HepG2 (cell line): ENCODE results near the gene ZNF385B. TPM values are rescaled to one million over a fixed set of nuclear protein-coding genes. Genes with fewer than 3 reads are reported as not detected.

Source experiments
- ATAC-seq: fragments of 200-7000 bp; cut with Tn5 transposase; 3 replicates; pipeline ENCODE4 v1.9.1; 2020; ENCODE audit warnings: mild to moderate bottlenecking, moderate library complexity
- BruUV-seq: library from RNA; stranded (reverse); fragments of 400-500 nt; replicated peaks from 2 replicates; lab custom pipeline; 2021; lab: Mats Ljungman, UMichigan
- CTCF ChIA-PET: fragments of 300-600 bp; formaldehyde crosslinking; extraction: SDS; loops from one replicate; lab custom pipeline; 2021; ENCODE audit warnings: low total read pairs, inconsistent platforms, low intra/inter-chr PET ratio; lab: Yijun Ruan, JAX
- POLR2A ChIA-PET: fragments of 350-600 bp; sonication (Branson Sonifier 250); formaldehyde crosslinking; loops from one replicate; lab custom pipeline; 2020; ENCODE audit warnings: antibody characterized with exemption, inconsistent platforms; lab: Yijun Ruan, JAX
- DNase-seq: peaks from one replicate; pipeline ENCODE4 v3.0.0-alpha.2; 2015; ENCODE audit warnings: low spot score
- FAIRE-seq: peaks from 3 replicates; lab custom pipeline; 2011; peaks lifted over from hg19 to GRCh38; lab: Jason Lieb, UNC
- H2AFZ ChIP-seq: one replicate; pipeline ENCODE4 v1.6.1; 2011; ENCODE audit warnings: low read length, inconsistent platforms
- H3K27ac ChIP-seq: fragments of 300-600 bp; 3 replicates; pipeline ENCODE4 v1.8.0; 2011; ENCODE audit warnings: mixed run types, mild to moderate bottlenecking, mixed read lengths, low read length, inconsistent platforms; ENCODE audit not compliant: insufficient read depth; ENCODE audit errors: extremely low read length
- H3K27me3 ChIP-seq, 2 experiments: fragments of 200-600 bp in 1 of 2; 2 replicates in 1 of 2; 3 replicates in 1 of 2; pipeline versions ENCODE4 v1.6.0 to v1.8.0; 2011; ENCODE audit warnings: low read length in 2 of 2, mild to moderate bottlenecking in 2 of 2, moderate library complexity in 2 of 2, inconsistent platforms in 1 of 2; ENCODE audit not compliant: insufficient read depth in 2 of 2, control insufficient read depth in 1 of 2
- H3K36me3 ChIP-seq, 2 experiments: fragments of 200-600 bp in 1 of 2; replicated peaks in 1 of 2; 2 replicates in 1 of 2; 3 replicates in 1 of 2; pipeline versions ENCODE4 v1.5.1 to v1.8.0; 2011; ENCODE audit warnings: low read length in 2 of 2, inconsistent platforms in 1 of 2; ENCODE audit not compliant: insufficient read depth in 2 of 2, control insufficient read depth in 1 of 2
- H3K4me1 ChIP-seq: 2 replicates; pipeline ENCODE4 v1.5.1; 2012; ENCODE audit warnings: low read length, inconsistent platforms; ENCODE audit not compliant: insufficient read depth
- H3K4me2 ChIP-seq: 2 replicates; pipeline ENCODE4 v1.6.0; 2011; ENCODE audit warnings: low read depth, low read length, inconsistent platforms
- H3K4me3 ChIP-seq, 3 experiments: fragments of 200-600 bp in 1 of 3; sonication (generic), shearing (Covaris generic) in 1 of 3; replicated peaks in 1 of 3; 2 replicates each; pipeline ENCODE4 v1.5.1; 2011 to 2016; ENCODE audit warnings: low read length in 3 of 3, inconsistent platforms in 2 of 3, low read depth in 2 of 3, mild to moderate bottlenecking in 2 of 3, control low read depth in 1 of 3, mixed read lengths in 1 of 3; ENCODE audit not compliant: insufficient read depth in 1 of 3
- H3K79me2 ChIP-seq: one replicate; pipeline ENCODE4 v1.6.1; 2011; ENCODE audit warnings: low read length, inconsistent platforms; ENCODE audit not compliant: insufficient read depth
- H3K9ac ChIP-seq: 2 replicates; pipeline ENCODE4 v1.6.0; 2011; ENCODE audit warnings: mild to moderate bottlenecking, low read depth, low read length, inconsistent platforms; ENCODE audit not compliant: insufficient read depth
- H3K9me3 ChIP-seq: 2 replicates; pipeline ENCODE4 v1.5.1; 2012; ENCODE audit warnings: mild to moderate bottlenecking, low read length
- H4K20me1 ChIP-seq: 2 replicates; pipeline ENCODE4 v1.6.0; 2011; ENCODE audit warnings: inconsistent platforms, mild to moderate bottlenecking, low read length, moderate library complexity; ENCODE audit not compliant: insufficient read depth
- ADNP ChIP-seq: sonication (generic); formaldehyde crosslinking; IDR thresholded peaks from 2 replicates; pipeline ENCODE4 v1.4.0; 2020; ENCODE audit warnings: missing genetic modification reagents
- DNMT3B ChIP-seq: conservative IDR thresholded peaks from 2 replicates; pipeline ENCODE4 v1.6.1; 2016; ENCODE audit warnings: missing biosample characterization, control low read depth
- FIP1L1 ChIP-seq: fragments of 200-400 bp; formaldehyde crosslinking; IDR thresholded peaks from 2 replicates; pipeline ENCODE4 v1.6.1; 2018; ENCODE audit warnings: low read depth, mild to moderate bottlenecking, low read length, moderate library complexity, borderline replicate concordance; ENCODE audit not compliant: insufficient read depth
- HBP1 ChIP-seq: IDR thresholded peaks from 2 replicates; pipeline ENCODE4 v1.6.1; 2016; ENCODE audit warnings: low read depth, control low read depth
- HIC2 ChIP-seq: sonication (generic); formaldehyde crosslinking; IDR thresholded peaks from 2 replicates; pipeline ENCODE4 v1.9.0; 2022; ENCODE audit warnings: low read depth, missing genetic modification reagents
- HNRNPUL1 ChIP-seq: fragments of 200-400 bp; formaldehyde crosslinking; IDR thresholded peaks from 2 replicates; pipeline ENCODE4 v1.6.1; 2017; ENCODE audit warnings: low read depth, mild to moderate bottlenecking, low read length, moderate library complexity
- HOXA7 ChIP-seq: sonication (generic); formaldehyde crosslinking; IDR thresholded peaks from 2 replicates; pipeline ENCODE4 v1.8.1; 2022; ENCODE audit warnings: mild to moderate bottlenecking, missing genetic modification reagents, moderate library complexity
- KLF12 ChIP-seq: sonication (generic); formaldehyde crosslinking; IDR thresholded peaks from 2 replicates; pipeline ENCODE4 v1.4.0; 2020; ENCODE audit warnings: missing genetic modification reagents, borderline replicate concordance
- NR2F1 ChIP-seq, 2 experiments: fragments of 450-650 bp in 1 of 2; formaldehyde crosslinking in 1 of 2; IDR thresholded peaks; 2 replicates each; pipeline versions ENCODE4 v1.5.0 to v1.6.1; 2016 to 2020; ENCODE audit warnings: mild to moderate bottlenecking in 1 of 2, missing compliant biosample characterization in 1 of 2, missing genetic modification reagents in 1 of 2, moderate library complexity in 1 of 2
- TAF15 ChIP-seq: fragments of 200-400 bp; formaldehyde crosslinking; IDR thresholded peaks from one replicate; pipeline ENCODE4 v1.6.1; 2018; ENCODE audit warnings: mild to moderate bottlenecking, low read depth, low read length; ENCODE audit not compliant: poor library complexity, severe bottlenecking
- TP53 ChIP-seq: sonication (generic); formaldehyde crosslinking; conservative IDR thresholded peaks from 2 replicates; pipeline ENCODE4 v1.4.0; 2020; ENCODE audit warnings: missing genetic modification reagents
- ZKSCAN1 ChIP-seq: fragments of 150-350 bp; IDR thresholded peaks from 2 replicates; pipeline ENCODE4 v1.6.1; 2014; ENCODE audit warnings: low read length
- ZNF564 ChIP-seq: sonication (generic); formaldehyde crosslinking; IDR thresholded peaks from 2 replicates; pipeline ENCODE4 v1.8.1; 2023; ENCODE audit warnings: mild to moderate bottlenecking, missing genetic modification reagents
- ZNF747 ChIP-seq: sonication (generic); formaldehyde crosslinking; IDR thresholded peaks from 2 replicates; pipeline ENCODE4 v1.8.1; 2023; ENCODE audit warnings: missing genetic modification reagents, mild to moderate bottlenecking, borderline replicate concordance
- ZNF782 ChIP-seq: sonication (generic); formaldehyde crosslinking; IDR thresholded peaks from 2 replicates; pipeline ENCODE4 v1.4.0; 2020; ENCODE audit warnings: missing genetic modification reagents, mild to moderate bottlenecking, borderline replicate concordance
- WGBS: methylation state at CpG from one replicate; pipeline ENCODE4 v1.1.6; 2017; ENCODE audit warnings: low lambda C conversion rate; 5-methylcytosine and 5-hydroxymethylcytosine counted together
- in situ Hi-C: cut with HindIII; loops from 2 replicates; pipeline ENCODE4 v1.10.0; 2017; ENCODE audit warnings: low pct_unique_long_range_greater_than_20kb; ENCODE audit not compliant: extremely low pct_ligation_motif_present
- intact Hi-C: fragments of 100-400 bp; cut with micrococcal nuclease; formaldehyde crosslinking; loops from one replicate; pipeline ENCODE4 v1.10.0; 2022; ENCODE audit not compliant: unreplicated experiment
- polyA plus RNA-seq, 8 experiments: library from polyadenylated mRNA; depleted of rRNA in 3 of 8; stranded (reverse) in 7 of 8; unstranded in 1 of 8; fragments of >200 nt; fragmentation: Illumina TruSeq in 4 of 8; extraction: Trizol in 4 of 8; gene quantifications; 2 replicates each; pipeline versions ENCODE4 v1.2.1 to v1.2.3, GENCODE V29; 2011 to 2016; ENCODE audit warnings: low read depth in 4 of 8, missing spikeins in 1 of 8, mixed read lengths in 1 of 8; ENCODE audit not compliant: insufficient read depth in 1 of 8
- total RNA-seq, 5 experiments: library from RNA; depleted of rRNA; stranded (reverse); fragments of >200 nt; fragmentation: Illumina TruSeq; extraction: Trizol; gene quantifications; 2 replicates each; pipeline ENCODE4 v1.2.3, GENCODE V29; 2016; ENCODE audit warnings: low read depth in 1 of 5

ZNF385B gene
- total and polyA plus RNA-seq, 2 of the 13 experiments (the other 11 are each of a cell fraction or from before 2014, with no cell fraction given), result 3.3 to 6.7 TPM

GRCh38 chr2:179513181-179513580 lies 348.2 kb downstream of the ZNF385B start:
- intact Hi-C loops, result no loop called here
- H3K4me1 ChIP-seq, result peaks cover under 1% of the 10 kb centered on the region
- no peak overlapping the region for H3K9ac ChIP-seq
- FAIRE-seq (no peak), ATAC-seq (no peak)
- 93% methylated on average over 1 of the region's 1 CpG for WGBS
- TF ChIP-seq ZNF564 (CRISPR knock-in tag) (no peak), HOXA7 (CRISPR knock-in tag) (no peak), KLF12 (CRISPR knock-in tag) (no peak), DNMT3B (CRISPR knock-in tag) (no peak), ZNF747 (CRISPR knock-in tag) (no peak), NR2F1 (CRISPR knock-in tag; IDR thresholded peaks at IDR 0.05) (no peak)
- TF ChIP-seq, all 625 proteins: peak for 0
- ChIA-PET CTCF (no interaction called here), POLR2A (no interaction called here)
- in situ Hi-C loops, result no loop called here
- Histone ChIP-seq H3K79me2 (no peaks in the 10 kb centered on the region), H2AFZ (no peak overlapping the region), H3K27me3 (no peaks in the 10 kb centered on the region), H3K27ac (no peak overlapping the region), H3K4me2 (no peak overlapping the region), H3K36me3 (no peaks in the 10 kb centered on the region), H4K20me1 (no peaks in the 10 kb centered on the region), H3K9me3 (no peaks in the 10 kb centered on the region; the same call in 1 of the 2 replicates), H3K4me3 (no peak overlapping the region)
- no peak for DNase-seq
- no TSS peak for BruUV-seq

GRCh38 chr2:179512281-179513035 lies 349.0 kb downstream of the ZNF385B start:
- Histone ChIP-seq H3K27me3 (no peaks in the 10 kb centered on the region), H3K9me3 (no peaks in the 10 kb centered on the region; the same call in 1 of the 2 replicates), H3K4me3 (no peak overlapping the region), H4K20me1 (no peaks in the 10 kb centered on the region), H3K4me2 (no peak overlapping the region), H3K27ac (no peak overlapping the region), H3K4me1 (no peaks in the 10 kb centered on the region), H3K9ac (no peak overlapping the region), H3K79me2 (no peaks in the 10 kb centered on the region), H3K36me3 (no peaks in the 10 kb centered on the region), H2AFZ (no peak overlapping the region)
- FAIRE-seq (no peak), ATAC-seq (no peak), DNase-seq (no peak)
- intact Hi-C loops, result no loop called here
- BruUV-seq, result no TSS peak
- in situ Hi-C loops, result no loop called here
- 95% methylated on average over 1 of the region's 1 CpG for WGBS
- POLR2A ChIA-PET, result no interaction called here
- CTCF ChIA-PET, result no interaction called here
- TF ChIP-seq FIP1L1 (no peak), ADNP (no peak), HNRNPUL1 (no peak), TP53 (CRISPR knock-in tag) (no peak), ZNF782 (CRISPR knock-in tag) (no peak), HBP1 (CRISPR knock-in tag) (no peak), ZKSCAN1 (no peak), TAF15 (no peak), HIC2 (CRISPR knock-in tag) (no peak)
